Astrocyte of the spinal cord (primary cell): ENCODE measurements around the gene FNDC3B.

Source experiments
- DNase-seq: peaks from one replicate; pipeline ENCODE4 v3.0.0; 2011; ENCODE audit warnings: low read depth, low spot score
- H3K4me3 ChIP-seq: 2 replicates; pipeline ENCODE4 v1.5.1; 2011; ENCODE audit warnings: low read depth, mild to moderate bottlenecking, low read length, moderate library complexity
- in situ Hi-C: cut with HindIII; loops from 2 replicates; pipeline ENCODE4 v1.10.0; 2017; ENCODE audit warnings: low sequenced_read_pairs
- TF ChIP-seq, protein P1 (sequence below): IDR thresholded peaks from 2 replicates; pipeline ENCODE4 v1.5.1; 2012; ENCODE audit warnings: low read depth, mild to moderate bottlenecking, low read length, inconsistent platforms

The FNDC3B gene

DNA sequence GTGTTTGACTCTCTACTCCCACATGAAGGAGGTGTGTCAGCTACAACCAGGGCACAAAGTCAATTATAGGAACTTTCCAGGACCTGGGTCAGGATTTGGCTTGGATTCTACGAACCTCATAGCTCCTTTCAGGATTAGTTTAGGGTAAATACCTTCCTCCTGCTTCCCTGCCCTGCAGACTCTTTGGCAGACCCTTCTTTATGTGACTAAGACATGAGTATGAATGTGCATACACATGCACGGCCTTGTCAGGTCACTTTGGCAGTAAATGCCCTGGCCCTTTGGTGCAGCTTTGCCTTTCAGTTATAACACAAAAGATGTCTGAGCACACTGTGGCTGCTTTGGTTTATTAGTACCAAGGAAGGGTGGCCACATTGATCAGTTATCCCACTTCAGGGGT, 340.0 kb downstream of the FNDC3B start:
- TF ChIP-seq, protein P1, sequence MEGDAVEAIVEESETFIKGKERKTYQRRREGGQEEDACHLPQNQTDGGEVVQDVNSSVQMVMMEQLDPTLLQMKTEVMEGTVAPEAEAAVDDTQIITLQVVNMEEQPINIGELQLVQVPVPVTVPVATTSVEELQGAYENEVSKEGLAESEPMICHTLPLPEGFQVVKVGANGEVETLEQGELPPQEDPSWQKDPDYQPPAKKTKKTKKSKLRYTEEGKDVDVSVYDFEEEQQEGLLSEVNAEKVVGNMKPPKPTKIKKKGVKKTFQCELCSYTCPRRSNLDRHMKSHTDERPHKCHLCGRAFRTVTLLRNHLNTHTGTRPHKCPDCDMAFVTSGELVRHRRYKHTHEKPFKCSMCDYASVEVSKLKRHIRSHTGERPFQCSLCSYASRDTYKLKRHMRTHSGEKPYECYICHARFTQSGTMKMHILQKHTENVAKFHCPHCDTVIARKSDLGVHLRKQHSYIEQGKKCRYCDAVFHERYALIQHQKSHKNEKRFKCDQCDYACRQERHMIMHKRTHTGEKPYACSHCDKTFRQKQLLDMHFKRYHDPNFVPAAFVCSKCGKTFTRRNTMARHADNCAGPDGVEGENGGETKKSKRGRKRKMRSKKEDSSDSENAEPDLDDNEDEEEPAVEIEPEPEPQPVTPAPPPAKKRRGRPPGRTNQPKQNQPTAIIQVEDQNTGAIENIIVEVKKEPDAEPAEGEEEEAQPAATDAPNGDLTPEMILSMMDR = no peak
- no peak overlapping the region for H3K4me3 ChIP-seq
- no peak for DNase-seq
- in situ Hi-C loops = no loop called here

DNA sequence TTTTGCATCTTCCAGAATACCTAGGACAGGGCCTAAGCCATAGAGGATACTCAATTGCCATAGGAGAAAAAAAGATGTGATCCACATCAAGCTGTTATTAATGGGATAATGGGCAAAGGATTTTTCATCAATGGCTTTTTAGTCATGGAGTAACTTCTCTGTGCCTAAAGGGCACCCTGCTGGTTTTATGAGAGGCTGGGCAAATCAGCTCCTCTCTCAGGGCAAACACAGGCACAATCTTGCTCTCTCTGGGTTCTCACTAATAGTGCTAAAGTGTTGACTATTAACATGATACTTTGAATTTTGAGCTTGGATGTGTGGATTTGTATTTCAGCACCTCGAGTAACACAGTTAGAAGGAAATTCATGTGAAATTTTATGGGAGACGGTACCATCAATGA, 341.3 kb downstream of the FNDC3B start:
- no peak for DNase-seq
- in situ Hi-C loops = no loop called here
- TF ChIP-seq, protein P1 = no peak
- H3K4me3 ChIP-seq = no peak overlapping the region

DNA sequence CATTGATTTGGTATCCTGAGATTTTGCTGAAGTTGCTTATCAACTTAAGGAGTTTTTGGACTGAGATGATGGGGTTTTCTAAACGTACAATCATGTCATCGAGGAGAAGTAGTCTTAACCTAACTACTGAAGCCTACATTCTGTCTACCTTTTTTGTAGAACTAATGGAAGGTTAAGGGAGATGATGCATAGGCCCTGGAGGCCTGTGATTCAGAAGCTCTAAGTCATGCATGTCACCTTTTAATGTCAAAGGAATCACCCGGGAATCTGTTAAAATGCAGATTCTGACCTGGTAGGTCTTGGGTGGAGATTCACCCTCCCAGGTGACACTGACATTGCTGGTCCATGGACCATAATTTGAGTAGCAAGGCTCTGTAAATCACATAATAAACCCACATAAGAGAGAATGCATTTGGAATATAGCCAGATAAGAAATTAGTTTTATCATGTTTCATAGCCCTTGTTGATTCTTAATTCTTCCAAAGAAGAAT, 344.0 kb downstream of the FNDC3B start:
- no peak overlapping the region for H3K4me3 ChIP-seq
- in situ Hi-C loops = no loop called here
- TF ChIP-seq, protein P1 = no peak
- no peak for DNase-seq

DNA sequence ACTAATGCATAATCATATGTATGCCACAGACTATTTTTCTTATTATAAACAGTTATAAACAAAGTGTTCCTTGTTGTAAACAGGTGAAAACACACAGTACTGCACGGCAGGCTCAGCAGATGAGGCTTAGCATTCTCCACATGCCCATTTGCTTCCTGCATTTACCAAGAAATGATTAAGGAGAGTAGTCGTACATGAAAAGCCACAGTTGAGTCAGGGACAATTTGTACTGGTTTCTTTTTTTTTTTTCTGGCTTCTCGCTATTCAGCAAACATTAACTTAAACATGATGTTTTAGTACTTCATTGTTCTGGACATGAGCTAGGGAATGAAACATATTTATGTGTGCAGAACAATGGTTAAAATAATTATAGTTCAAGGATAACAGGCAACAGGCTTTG, 345.5 kb downstream of the FNDC3B start:
- DNase-seq = no peak
- in situ Hi-C loops = no loop called here
- TF ChIP-seq, protein P1 = no peak
- no peak overlapping the region for H3K4me3 ChIP-seq

DNA sequence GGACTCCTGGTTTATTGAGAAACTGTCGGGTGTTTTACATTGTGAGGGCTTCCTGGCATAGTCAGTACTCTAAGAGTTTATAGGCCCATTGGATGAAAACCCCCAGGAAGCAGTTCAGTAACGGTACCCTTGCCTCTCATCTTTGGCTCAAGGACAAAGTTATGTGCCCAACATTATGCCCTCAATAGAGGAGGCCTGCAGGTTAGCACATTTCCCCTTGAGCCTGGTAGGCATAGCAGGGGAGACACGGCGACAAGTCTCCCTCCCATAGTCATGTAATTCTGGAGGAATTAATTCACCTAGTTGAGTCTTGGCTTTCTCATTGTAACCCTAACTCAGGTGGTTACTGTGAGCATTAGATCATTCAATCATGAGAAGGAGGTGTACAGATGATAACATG, 348.4 kb downstream of the FNDC3B start:
- H3K4me3 ChIP-seq = no peak overlapping the region
- TF ChIP-seq, protein P1 = no peak
- in situ Hi-C loops = no loop called here
- no peak for DNase-seq

DNA sequence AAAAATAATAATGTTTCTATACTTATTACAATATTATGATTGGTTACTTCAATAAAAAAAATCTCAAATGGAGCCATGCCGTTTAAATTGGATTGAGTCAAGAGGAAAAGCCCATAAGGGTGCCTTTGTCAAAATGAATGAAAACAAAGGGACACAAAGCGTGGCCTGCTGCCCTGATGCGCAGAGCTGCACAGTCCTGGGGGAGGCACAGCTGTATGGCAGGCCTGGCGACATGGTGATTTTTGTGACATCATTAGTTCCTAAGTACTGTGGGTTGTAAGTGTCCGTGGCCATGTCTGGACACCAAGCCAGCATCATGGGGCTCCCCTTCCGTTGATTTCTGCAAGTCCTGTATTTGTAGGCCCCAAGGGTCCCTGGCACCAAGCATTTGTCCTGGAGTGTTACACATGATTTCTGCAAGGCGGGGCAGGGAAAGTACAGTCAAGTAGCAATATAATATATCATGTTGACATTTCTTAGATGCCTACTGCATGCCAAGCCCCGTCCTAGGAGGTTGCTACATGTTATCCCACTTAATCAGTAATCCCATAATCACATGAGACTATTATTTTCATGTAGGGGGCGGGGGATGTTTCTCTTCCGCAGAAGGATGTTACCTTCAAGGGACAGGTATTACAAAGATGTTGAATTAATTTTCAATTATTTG, 349.2 kb downstream of the FNDC3B start:
- no peak for DNase-seq
- H3K4me3 ChIP-seq = no peak overlapping the region
- in situ Hi-C loops = no loop called here
- TF ChIP-seq, protein P1 = no peak
